Lower leg skin (tissue), 3 donors: ENCODE measurements around the gene CBX3.

Experiments
- CTCF ChIP-seq, 3 donors: fragments of 450-650 bp; IDR thresholded peaks; one replicate each; pipeline ENCODE4 v1.5.1; 2016; ENCODE audit warnings: antibody characterized with exemption in 3 of 3, mild to moderate bottlenecking in 3 of 3, moderate library complexity in 2 of 3
- POLR2A ChIP-seq, 2 donors: fragments of 450-650 bp; IDR thresholded peaks; one replicate each; pipeline ENCODE4 v1.6.1; 2016 to 2017; ENCODE audit warnings: antibody characterized with exemption in 2 of 2, mild to moderate bottlenecking in 1 of 2, moderate library complexity in 1 of 2

GRCh38 chr7:26159243-26159642, 42.3 kb upstream of the CBX3 start:
- TF ChIP-seq CTCF (IDR thresholded peaks at IDR 0.05) (no peak), POLR2A (IDR thresholded peaks at IDR 0.05) (no peak)
